ENCODE measurements around the gene CPLANE2.
"Not testable (repeated sequence)": the region's sequence is repeated elsewhere in the genome, so short reads cannot be mapped to it uniquely, and the experiment has no call there.

Gene CPLANE2

GRCh38 chr1:16236511-16237342 lies at the start of gene CPLANE2:
Gene CPLANE2, minus strand, starts transcription at chr1:16237183. Its CDS starts 441 bp downstream, at chr1:16236742.
- peak; percentile 74 to 84 for DNase-seq

- no peak for DNase-seq
These were observed 49.1 kb upstream of the CPLANE2 start for GRCh38 chr1:16286122-16286521.

GRCh38 chr1:16281765-16282164 lies 44.8 kb upstream of the CPLANE2 start:
- no peak for DNase-seq

- no peak for DNase-seq
These were observed 42.2 kb upstream of the CPLANE2 start for GRCh38 chr1:16279186-16279585.

- DNase-seq, result no peak
These were observed 39.5 kb upstream of the CPLANE2 start for GRCh38 chr1:16276302-16277030.

- DNase-seq, result no peak
These were observed 38.6 kb upstream of the CPLANE2 start for GRCh38 chr1:16275591-16275990.

- DNase-seq, result no peak
These were observed 30.8 kb upstream of the CPLANE2 start for GRCh38 chr1:16267690-16268180.

GRCh38 chr1:16266411-16267118 lies 29.6 kb upstream of the CPLANE2 start:
- DNase-seq, result no peak

- no peak for DNase-seq
These were observed 25.1 kb upstream of the CPLANE2 start for GRCh38 chr1:16262067-16262466.

- DNase-seq, result no peak
These were observed 23.8 kb upstream of the CPLANE2 start for GRCh38 chr1:16260814-16261213.

- DNase-seq, result no peak
These were observed 21.7 kb upstream of the CPLANE2 start for GRCh38 chr1:16258591-16259135.

- DNase-seq, result no peak
These were observed 21.0 kb upstream of the CPLANE2 start for GRCh38 chr1:16257968-16258367.

GRCh38 chr1:16257556-16257955 lies 20.6 kb upstream of the CPLANE2 start:
- DNase-seq, result not testable (repeated sequence)

GRCh38 chr1:16256478-16256877 lies 19.5 kb upstream of the CPLANE2 start:
- no peak for DNase-seq

GRCh38 chr1:16254263-16254928 lies 17.4 kb upstream of the CPLANE2 start:
- no peak for DNase-seq

GRCh38 chr1:16253332-16253922 lies 16.4 kb upstream of the CPLANE2 start:
- DNase-seq, result no peak

- DNase-seq, result no peak
These were observed 15.9 kb upstream of the CPLANE2 start for GRCh38 chr1:16252912-16253311.

- no peak for DNase-seq
These were observed 14.4 kb upstream of the CPLANE2 start for GRCh38 chr1:16251381-16251780.

- DNase-seq, result no peak
These were observed 13.7 kb upstream of the CPLANE2 start for GRCh38 chr1:16250524-16251251.

GRCh38 chr1:16249596-16250241 lies 12.7 kb upstream of the CPLANE2 start:
- no peak for DNase-seq

Measured in hippocampal formation (tissue), 2 donors.